NCI-H146 treated with DMSO at 0.1 percent for 48 hours (cell line): ENCODE measurements around the gene GPRC5B.

Experiments used
- DNase-seq: peaks from one replicate; lab custom pipeline; 2025; ENCODE audit not compliant: unreplicated experiment; lab: John Stamatoyannopoulos, UW

The GPRC5B gene

DNA sequence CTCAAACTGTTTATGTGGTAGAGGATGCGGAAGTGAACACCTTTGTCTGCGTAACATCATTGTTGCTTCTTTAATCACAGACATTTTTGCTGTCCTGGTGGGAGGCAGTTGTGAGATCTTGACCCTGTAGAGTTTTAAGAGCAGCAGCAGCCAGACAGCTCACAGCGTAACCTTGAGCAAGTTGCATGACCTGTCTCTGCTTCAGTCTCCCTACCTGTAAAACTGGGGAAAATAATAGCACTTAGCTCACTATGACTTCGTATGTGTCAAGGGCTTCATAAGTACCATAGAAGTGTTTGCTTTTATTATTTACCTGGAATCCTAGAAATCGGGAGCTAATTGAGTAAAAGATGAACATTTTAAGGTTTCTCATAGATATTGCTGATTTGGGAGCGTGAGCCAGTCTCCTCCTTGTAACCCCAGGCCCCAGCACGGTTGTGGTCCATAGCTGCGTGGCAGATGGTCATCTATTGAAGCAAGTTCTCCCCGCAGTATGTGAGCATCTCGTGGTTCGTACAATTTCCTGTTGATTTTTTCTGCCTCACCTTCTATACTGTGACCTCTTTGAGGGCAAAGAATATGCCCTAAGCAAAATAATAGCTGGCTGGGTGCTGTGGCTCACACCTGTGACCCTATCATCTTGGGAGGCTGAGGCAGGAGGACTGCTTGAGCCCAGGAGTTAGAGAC is 34.4 kb downstream of the GPRC5B start:
- no peak for DNase-seq

GRCh38 chr16:19848756-19849155 is 35.9 kb downstream of the GPRC5B start:
- DNase-seq = no peak

- DNase-seq = no peak
Observed at GRCh38 chr16:19846436-19846835, 38.2 kb downstream of the GPRC5B start.

DNA sequence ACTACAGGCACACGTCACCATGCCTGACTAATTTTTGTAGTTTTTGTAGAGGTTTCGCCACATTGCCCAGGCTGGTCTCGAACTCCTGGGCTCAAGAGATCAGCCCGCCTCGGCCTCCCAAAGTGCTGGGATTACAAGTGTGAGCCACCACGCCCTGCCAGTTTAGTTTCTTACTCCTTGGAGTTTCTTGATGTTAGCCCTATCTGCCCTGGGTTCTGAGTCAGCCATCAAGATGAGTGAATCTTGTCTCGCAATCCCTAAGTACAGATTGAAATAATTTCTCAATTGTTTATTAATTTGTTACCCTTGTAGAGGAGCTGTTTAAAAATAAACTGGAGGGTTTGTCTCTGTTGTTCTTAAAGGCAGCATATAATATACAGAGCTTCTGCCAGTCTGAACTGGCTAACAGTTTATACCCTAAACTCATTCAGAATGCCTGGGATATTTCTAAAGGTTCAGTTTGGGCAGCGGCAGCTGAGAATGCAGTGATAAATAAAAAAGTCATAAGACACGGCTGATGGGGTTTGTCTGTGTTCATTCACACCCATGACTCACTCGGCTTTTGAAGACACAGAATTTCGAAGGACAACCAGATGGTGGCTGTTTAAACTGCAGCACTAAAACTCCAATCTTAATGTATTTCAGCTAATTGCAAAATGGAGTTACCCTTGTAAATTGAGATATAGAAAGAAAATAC is 39.6 kb downstream of the GPRC5B start:
- DNase-seq = no peak

GRCh38 chr16:19843371-19843770 is 41.3 kb downstream of the GPRC5B start:
- no peak for DNase-seq

GRCh38 chr16:19842426-19843157 is 42.1 kb downstream of the GPRC5B start:
- no peak for DNase-seq

GRCh38 chr16:19841184-19841583 is 43.5 kb downstream of the GPRC5B start:
- DNase-seq = no peak

DNA sequence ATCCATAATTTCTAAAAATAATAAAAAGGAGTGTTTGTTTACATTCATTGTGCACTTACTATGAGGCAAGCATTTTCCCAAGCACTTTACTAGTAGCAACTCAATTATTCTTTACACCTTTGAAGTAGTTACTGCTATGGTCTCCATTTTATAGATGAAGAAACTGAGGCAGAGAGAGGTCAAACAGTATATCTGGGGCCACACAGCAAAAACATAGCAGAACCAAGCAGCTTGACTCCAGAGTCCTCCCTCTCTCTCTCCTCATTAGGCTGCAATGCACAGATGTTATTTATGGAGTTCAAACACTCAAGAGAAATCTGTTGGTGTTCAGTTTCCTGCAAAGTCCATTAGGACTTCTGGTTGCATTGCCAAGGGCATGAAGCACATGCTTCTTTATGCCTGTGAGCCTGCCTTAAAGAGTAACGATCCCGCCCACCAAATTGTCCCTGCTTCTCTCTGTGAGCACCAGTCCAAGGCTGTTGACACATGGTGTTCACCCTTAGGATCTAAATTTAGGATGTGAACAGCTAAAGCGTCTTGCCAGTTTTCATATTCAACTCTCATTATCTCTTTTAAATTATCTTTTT is 44.0 kb downstream of the GPRC5B start:
- no peak for DNase-seq

DNA sequence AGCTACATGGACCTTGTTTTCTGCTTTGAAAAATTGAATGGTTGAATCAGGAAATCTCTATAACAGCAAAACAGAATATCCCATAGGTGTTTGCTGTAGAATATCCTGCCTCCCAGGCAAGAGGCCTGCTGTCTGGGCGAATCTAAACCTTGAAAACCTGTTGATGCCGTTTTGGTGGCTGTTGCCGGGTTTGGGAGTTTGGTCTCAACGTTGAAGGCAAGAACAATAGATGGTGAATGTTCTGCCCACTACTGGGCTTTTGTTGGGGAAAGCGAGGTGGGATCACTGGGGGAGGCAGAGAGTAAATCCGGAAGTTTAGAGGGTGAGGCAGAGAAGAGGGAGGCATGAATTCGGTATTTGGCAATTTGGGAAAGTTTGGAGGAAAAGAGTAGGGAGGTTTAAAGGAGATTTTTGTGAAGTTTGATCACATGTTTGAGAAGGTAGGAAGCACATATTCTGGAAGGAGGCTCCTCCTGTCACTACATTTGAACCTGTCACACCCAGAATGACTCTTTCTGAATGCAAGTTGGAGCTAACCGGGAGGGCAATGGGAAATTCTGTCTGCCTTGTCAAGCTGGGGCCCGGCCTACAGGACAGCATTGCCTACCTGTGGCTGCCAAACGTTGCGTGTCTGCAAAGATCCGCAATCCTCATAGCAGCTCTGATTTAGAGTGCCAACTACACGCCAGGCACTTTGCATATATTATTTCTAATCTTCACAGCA is 46.5 kb downstream of the GPRC5B start:
- no peak for DNase-seq

- DNase-seq = no peak
Observed at GRCh38 chr16:19837331-19837980, 47.2 kb downstream of the GPRC5B start.

DNA sequence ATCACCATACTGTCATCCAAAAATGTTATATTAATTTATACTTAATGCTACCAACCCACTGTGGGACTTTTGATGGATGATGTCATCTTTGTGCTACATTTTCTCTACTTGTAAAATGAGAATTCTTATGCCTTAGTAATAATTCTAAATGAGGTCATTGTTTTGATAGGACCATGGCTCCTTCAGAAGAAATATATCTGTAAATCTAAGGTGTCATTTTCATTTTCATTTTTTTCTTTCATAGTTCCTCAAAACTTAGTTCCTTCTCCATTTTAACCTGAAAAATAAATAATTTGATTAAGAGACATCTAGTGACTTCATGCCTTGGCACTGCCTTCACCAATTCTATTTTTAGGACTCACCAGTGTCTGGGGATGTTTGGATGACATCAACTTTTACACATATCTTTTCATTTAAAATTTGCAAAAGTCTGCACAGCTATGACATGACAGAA is 48.7 kb downstream of the GPRC5B start:
- DNase-seq = no peak

DNA sequence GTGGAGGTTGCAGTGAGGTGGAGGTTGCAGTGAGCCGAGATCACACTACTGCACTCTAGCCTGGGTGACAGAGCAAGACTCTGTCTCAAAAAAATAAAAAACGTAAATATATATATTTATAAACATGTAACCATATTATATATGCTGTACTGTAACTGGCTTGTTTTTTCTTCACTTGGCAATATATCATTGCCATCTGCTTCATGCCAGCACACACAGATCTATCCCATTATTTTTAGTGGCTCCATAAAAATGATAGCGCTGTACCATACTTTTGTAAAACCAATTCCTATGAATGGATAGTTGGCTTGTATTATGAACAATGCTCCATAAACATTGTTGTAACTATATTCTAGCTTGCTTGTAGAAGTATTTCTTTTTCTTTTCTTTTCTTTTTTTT is 49.5 kb downstream of the GPRC5B start:
- no peak for DNase-seq

- no peak for DNase-seq
Observed at GRCh38 chr16:19833581-19833980, 51.1 kb downstream of the GPRC5B start.

DNA sequence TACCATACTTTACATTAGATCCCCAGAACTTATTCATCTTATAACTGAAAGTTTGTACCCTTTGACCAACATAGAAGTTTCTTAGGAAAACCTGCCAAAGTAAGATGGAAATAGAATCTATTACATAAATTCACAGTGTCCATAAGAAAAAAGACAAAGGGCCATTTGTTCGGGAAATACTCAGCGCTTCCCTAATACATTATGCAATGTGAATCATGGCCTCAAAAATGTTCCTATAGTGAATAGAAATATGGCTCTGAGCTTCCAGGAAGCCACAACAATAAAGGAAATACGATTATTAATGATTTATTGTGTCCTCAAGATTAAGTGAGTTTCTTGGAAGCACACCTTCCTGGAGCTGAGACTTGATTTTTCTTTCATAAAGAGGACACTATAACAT is 51.5 kb downstream of the GPRC5B start:
- DNase-seq = no peak

DNA sequence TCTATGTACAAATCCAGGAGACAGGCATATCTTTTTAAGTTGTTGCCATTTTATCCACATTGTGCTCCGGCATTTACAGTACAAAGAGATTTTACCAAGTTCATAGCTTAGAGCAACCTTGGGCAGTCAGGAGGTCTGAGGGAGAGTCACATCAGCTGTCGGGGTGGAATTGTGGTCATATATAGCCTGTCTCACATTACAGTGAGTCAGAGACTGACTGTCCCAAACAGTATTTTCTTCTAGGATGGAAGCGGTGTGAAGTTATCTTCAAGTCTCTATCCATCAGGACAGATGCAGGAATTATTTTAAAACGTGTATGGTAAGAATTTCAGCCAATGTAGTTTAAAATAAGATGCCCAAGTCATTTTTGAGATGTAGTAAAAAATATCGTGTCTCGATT is 53.0 kb downstream of the GPRC5B start:
- DNase-seq = no peak

DNA sequence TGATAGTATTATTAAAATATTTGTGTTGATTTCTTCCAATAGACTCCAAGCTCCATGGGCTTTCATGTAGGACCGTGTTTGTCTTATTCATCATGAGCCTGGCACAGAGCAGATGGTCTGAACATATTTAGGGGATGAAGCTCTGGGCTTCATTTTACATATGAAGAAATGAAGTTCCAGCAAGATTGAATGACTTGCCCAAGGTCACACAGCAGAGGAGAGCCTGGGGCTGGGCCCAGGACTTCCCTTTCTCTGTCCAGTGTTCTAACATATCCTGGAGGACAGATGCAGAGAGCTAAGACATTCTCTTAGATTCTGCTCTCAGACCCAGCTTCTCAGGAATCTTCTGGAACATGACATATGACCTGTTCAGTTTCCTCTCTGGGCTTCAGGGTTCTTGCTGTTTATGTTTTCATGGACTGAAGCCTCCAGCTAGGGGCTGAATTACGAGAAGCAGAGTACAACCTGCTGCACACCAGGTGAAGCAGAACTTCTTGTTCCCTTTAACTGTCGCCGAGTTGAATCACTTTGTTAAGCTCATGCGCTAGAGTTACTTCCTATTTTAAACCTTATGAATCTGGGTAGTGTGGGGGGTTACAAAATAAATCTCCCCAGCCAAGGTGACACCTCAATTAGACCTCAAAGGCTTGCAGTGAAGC is 53.6 kb downstream of the GPRC5B start:
- DNase-seq = no peak

- no peak for DNase-seq
Observed at GRCh38 chr16:19829844-19830692, 54.6 kb downstream of the GPRC5B start.

- DNase-seq = no peak
Observed at GRCh38 chr16:19824216-19824615, 60.4 kb downstream of the GPRC5B start.

GRCh38 chr16:19823322-19823721 is 61.3 kb downstream of the GPRC5B start:
- no peak for DNase-seq
